Activated CD4-positive, alpha-beta T cell treated with anti-CD3 and anti-CD28 coated beads, Interleukin-2, amount 10 ng/mL, durations not matched to agents 24 days and 14 days (primary cell): ENCODE results near the gene ALDH3B2. TPM values are rescaled to one million over a fixed set of nuclear protein-coding genes. Genes with fewer than 3 reads are reported as not detected.
"Not testable (repeated sequence)": the region's sequence is repeated elsewhere in the genome, so short reads cannot be mapped to it uniquely, and the experiment has no call there.

Experiments used
- DNase-seq: peaks from one replicate; pipeline ENCODE4 v3.0.0; 2022
- H3K27ac Mint-ChIP-seq: one replicate; pipeline ENCODE4 v1.8.0; 2022; ENCODE audit warnings: mild to moderate bottlenecking, mixed read lengths
- H3K27me3 Mint-ChIP-seq: one replicate; pipeline ENCODE4 v1.8.0; 2022; ENCODE audit warnings: mixed read lengths
- H3K36me3 Mint-ChIP-seq: one replicate; pipeline ENCODE4 v1.8.0; 2022; ENCODE audit warnings: low read depth, mild to moderate bottlenecking, mixed read lengths
- H3K4me1 Mint-ChIP-seq: one replicate; pipeline ENCODE4 v1.8.0; 2021; ENCODE audit warnings: mixed read lengths
- H3K4me3 Mint-ChIP-seq: one replicate; pipeline ENCODE4 v1.8.0; 2022; ENCODE audit warnings: mild to moderate bottlenecking, moderate library complexity, mixed read lengths
- H3K9me3 Mint-ChIP-seq: one replicate; pipeline ENCODE4 v1.8.0; 2021; ENCODE audit warnings: mixed read lengths
- intact Hi-C: fragments of 100-400 bp; cut with micrococcal nuclease; formaldehyde crosslinking; loops from one replicate; pipeline ENCODE4 v1.15.1; 2023
- total RNA-seq: library from RNA; stranded (reverse); gene quantifications from 2 replicates; pipeline ENCODE4 v1.2.3, GENCODE V29; 2022

ALDH3B2 gene
- total RNA-seq, 1 donor from 2014 or later = not detected

GRCh38 chr11:67697846-67698245 is 23.4 kb upstream of the ALDH3B2 start:
- DNase-seq = no peak
- H3K27me3 Mint-ChIP-seq = peaks cover 10% of the 10 kb centered on the region
- H3K36me3 Mint-ChIP-seq = no peaks in the 10 kb centered on the region
- H3K9me3 Mint-ChIP-seq = no peaks in the 10 kb centered on the region
- no peaks in the 10 kb centered on the region for H3K4me1 Mint-ChIP-seq
- no peak overlapping the region for H3K4me3 Mint-ChIP-seq
- intact Hi-C loops = no loop called here
- H3K27ac Mint-ChIP-seq = no peak overlapping the region

DNA sequence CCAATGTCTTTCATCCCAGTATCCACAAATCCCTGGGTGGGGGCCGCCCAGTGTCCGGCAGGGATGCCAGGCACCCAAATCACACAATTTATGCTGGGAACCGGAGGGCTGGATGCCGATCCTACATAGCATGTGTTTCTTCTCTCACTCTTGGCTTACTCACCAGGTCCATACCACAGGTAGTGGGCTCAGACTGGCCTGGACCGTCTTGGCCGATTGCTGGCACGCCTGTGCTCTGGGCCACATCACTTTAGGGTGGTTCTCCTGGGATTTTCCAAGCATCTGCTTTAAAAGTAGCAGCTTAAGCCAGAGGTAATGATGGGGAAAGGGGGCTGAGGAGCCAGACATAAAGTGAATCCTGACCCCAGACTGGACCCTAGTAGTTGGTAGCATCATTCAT is 22.6 kb upstream of the ALDH3B2 start:
- no peaks in the 10 kb centered on the region for H3K9me3 Mint-ChIP-seq
- intact Hi-C loops = no loop called here
- H3K4me1 Mint-ChIP-seq = no peaks in the 10 kb centered on the region
- no peaks in the 10 kb centered on the region for H3K36me3 Mint-ChIP-seq
- H3K27me3 Mint-ChIP-seq = peaks cover 14% of the 10 kb centered on the region
- DNase-seq = no peak
- no peak overlapping the region for H3K4me3 Mint-ChIP-seq
- H3K27ac Mint-ChIP-seq = no peak overlapping the region

DNA sequence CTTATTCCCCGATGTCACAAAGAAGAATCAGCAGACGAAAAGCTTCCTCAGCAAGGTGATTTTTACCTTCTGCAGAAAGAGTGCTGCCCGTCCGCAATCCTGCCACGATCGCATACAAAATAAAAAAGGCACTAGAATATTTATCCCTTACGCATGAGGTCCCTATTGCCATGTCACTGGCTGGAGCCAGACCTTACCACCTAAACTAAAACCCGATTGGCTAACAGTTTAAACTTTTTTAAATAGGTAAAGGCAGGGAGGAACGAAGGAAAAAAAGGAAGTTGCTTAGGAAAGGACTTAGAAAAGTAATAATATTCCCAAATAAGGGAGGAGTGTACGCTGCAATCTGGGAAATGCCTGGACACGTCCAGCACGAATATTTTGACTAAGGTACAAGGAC is 21.2 kb upstream of the ALDH3B2 start:
- H3K4me1 Mint-ChIP-seq = no peaks in the 10 kb centered on the region
- no peak overlapping the region for H3K4me3 Mint-ChIP-seq
- no peak for DNase-seq
- no peak overlapping the region for H3K27ac Mint-ChIP-seq
- H3K9me3 Mint-ChIP-seq = no peaks in the 10 kb centered on the region
- no peaks in the 10 kb centered on the region for H3K36me3 Mint-ChIP-seq
- intact Hi-C loops = no loop called here
- H3K27me3 Mint-ChIP-seq = peaks cover 20% of the 10 kb centered on the region

GRCh38 chr11:67694875-67695555 is 20.6 kb upstream of the ALDH3B2 start:
- peaks cover 24% of the 10 kb centered on the region for H3K27me3 Mint-ChIP-seq
- H3K4me1 Mint-ChIP-seq = no peaks in the 10 kb centered on the region
- H3K27ac Mint-ChIP-seq = no peak overlapping the region
- intact Hi-C loops = no loop called here
- no peaks in the 10 kb centered on the region for H3K36me3 Mint-ChIP-seq
- H3K4me3 Mint-ChIP-seq = no peak overlapping the region
- no peak for DNase-seq
- H3K9me3 Mint-ChIP-seq = no peaks in the 10 kb centered on the region

DNA sequence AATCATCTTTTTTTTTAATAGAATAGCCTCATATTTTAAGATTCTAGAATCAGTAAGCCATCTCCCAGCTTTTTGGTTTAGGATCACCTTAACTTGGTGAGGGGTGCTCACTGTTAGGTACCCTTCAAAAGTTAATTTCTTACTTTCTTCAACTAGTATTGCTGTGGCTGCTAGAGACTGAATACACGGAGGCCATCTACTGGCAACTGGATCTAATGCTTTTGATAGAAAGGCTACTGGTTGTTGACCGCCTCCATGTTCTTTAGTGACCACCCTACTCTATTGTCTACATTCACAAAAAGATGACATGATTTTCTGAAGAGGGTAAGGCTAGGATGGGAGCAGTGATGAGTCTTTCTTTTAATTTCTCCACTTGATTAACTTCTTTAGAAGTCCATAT is 16.7 kb upstream of the ALDH3B2 start:
- peaks cover 1% of the 10 kb centered on the region for H3K4me1 Mint-ChIP-seq
- no peak overlapping the region for H3K4me3 Mint-ChIP-seq
- intact Hi-C loops = no loop called here
- no peaks in the 10 kb centered on the region for H3K36me3 Mint-ChIP-seq
- no peak overlapping the region for H3K27ac Mint-ChIP-seq
- DNase-seq = no peak
- H3K27me3 Mint-ChIP-seq = peaks cover 37% of the 10 kb centered on the region
- H3K9me3 Mint-ChIP-seq = no peaks in the 10 kb centered on the region

DNA sequence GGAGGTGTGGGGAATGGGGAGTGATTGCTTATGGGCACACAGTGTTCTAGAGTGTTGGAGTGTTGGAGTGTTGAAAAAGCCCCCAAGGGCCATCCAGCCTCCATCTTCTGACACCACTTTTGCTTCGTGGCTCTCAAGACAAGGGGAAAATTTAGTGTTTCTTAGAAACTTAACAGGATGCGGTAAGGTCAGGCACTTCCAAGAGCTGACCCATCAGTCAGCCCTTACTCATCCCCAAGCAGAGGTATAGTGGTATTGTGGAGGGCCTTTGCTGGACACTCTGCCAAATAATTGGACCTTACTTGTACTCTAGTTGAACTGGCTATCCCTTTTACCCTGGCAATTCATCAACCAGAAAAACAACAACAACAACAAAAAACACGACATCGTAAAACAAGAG is 14.8 kb upstream of the ALDH3B2 start:
- H3K27me3 Mint-ChIP-seq = peaks cover 44% of the 10 kb centered on the region
- no peak overlapping the region for H3K27ac Mint-ChIP-seq
- H3K36me3 Mint-ChIP-seq = no peaks in the 10 kb centered on the region
- DNase-seq = no peak
- intact Hi-C loops = no loop called here
- no peaks in the 10 kb centered on the region for H3K9me3 Mint-ChIP-seq
- no peak overlapping the region for H3K4me3 Mint-ChIP-seq
- peaks cover 1% of the 10 kb centered on the region for H3K4me1 Mint-ChIP-seq

DNA sequence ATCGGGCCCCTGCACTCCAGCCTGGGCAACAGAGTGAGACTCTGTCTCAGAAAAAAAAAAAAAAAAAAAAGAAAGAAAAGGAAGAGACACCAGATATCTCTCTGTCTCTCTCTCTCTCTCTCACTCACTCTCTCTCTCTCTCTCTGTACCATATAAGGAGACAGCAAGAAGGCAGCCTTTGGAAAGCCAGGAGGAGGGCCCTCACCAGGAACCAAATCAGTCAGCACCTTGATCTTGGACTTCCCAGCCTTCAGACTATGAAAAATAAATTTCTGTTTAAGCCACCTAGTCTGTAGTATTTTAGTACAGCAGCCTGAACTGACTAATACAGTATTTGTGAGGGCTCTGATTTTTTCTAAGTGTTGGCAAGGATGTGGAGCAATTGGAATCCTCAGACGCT is 13.6 kb upstream of the ALDH3B2 start:
- Mint-ChIP-seq H3K36me3 (no peaks in the 10 kb centered on the region), H3K9me3 (no peaks in the 10 kb centered on the region), H3K4me3 (no peak overlapping the region), H3K27ac (no peak overlapping the region), H3K4me1 (peaks cover 1% of the 10 kb centered on the region), H3K27me3 (peaks cover 44% of the 10 kb centered on the region)
- no peak for DNase-seq
- intact Hi-C loops = no loop called here

GRCh38 chr11:67685641-67686332 is 11.4 kb upstream of the ALDH3B2 start:
- intact Hi-C loops = not testable (repeated sequence)
- peaks cover 28% of the 10 kb centered on the region for H3K27me3 Mint-ChIP-seq

DNA sequence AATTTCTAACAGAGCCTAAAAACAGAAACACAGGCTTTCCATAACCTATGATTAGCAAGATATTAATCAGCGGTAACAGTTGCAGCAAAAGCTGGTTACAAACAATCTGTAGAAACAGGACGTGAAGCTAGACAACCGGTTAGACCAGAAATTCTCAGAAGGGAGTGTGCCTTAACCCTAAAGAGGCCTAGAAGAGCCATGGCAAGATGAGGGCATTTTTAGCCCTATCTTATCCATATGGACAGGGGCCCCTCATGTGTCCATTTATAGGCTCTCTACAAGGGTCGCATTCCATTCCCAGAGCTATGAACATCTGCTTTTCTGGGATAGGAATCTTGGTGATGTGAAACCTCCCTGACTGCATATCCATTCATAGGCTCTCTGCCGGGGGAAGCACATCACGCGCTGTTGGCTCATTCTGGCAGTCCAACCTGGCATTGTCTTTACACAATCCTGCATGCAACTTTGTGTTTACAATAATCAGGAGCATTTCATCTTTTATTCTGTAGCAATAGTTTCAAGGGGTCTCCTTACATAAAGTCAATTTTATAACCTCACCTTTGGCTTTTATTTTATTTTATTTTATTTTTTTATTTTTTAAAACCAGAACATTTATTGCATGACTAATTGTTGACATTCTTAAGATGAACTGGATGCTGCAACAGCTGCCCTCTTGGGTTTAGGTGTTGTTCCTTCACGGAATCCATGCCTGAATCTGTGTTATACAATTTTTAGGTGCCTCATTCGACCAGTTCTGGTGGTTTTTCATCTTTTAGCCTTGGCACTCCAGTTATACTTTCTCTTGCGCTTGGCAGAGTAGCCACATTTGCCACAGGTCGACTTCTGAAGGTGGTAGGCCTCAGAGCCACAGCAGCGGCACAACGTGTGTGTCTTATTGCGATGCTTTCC is 8.0 kb upstream of the ALDH3B2 start:
- H3K9me3 Mint-ChIP-seq, H3K27ac Mint-ChIP-seq, H3K36me3 Mint-ChIP-seq, intact Hi-C loops, H3K4me3 Mint-ChIP-seq, DNase-seq, H3K4me1 Mint-ChIP-seq: not testable (repeated sequence)
- H3K27me3 Mint-ChIP-seq = peaks cover 21% of the 10 kb centered on the region

More at GRCh38 chr11:67685641-67686332, 11.4 kb upstream of the ALDH3B2 start:
- not testable (repeated sequence) for H3K4me3 Mint-ChIP-seq, DNase-seq, H3K4me1 Mint-ChIP-seq, H3K27ac Mint-ChIP-seq, H3K36me3 Mint-ChIP-seq, H3K9me3 Mint-ChIP-seq

GRCh38 chr11:67680696-67681470 is 6.5 kb upstream of the ALDH3B2 start:
- Mint-ChIP-seq H3K9me3 (no peaks in the 10 kb centered on the region), H3K36me3 (no peaks in the 10 kb centered on the region), H3K27me3 (peaks cover 17% of the 10 kb centered on the region), H3K27ac (no peak overlapping the region), H3K4me1 (no peaks in the 10 kb centered on the region), H3K4me3 (no peak overlapping the region)
- no peak for DNase-seq
- intact Hi-C loops = no loop called here

- intact Hi-C loops = no loop called here
- Mint-ChIP-seq H3K27me3 (peaks cover 11% of the 10 kb centered on the region), H3K4me1 (no peaks in the 10 kb centered on the region), H3K4me3 (no peak overlapping the region), H3K27ac (no peak overlapping the region), H3K36me3 (no peaks in the 10 kb centered on the region), H3K9me3 (no peaks in the 10 kb centered on the region)
- no peak for DNase-seq
Measured at GRCh38 chr11:67675058-67675747, 780 bp upstream of the ALDH3B2 start.

GRCh38 chr11:67673902-67674301 is 521 bp downstream of the ALDH3B2 start:
- DNase-seq = no peak
- H3K27ac Mint-ChIP-seq = no peak overlapping the region
- H3K36me3 Mint-ChIP-seq = no peaks in the 10 kb centered on the region
- peaks cover 11% of the 10 kb centered on the region for H3K27me3 Mint-ChIP-seq
- intact Hi-C loops = no loop called here
- H3K9me3 Mint-ChIP-seq = no peaks in the 10 kb centered on the region
- H3K4me3 Mint-ChIP-seq = no peak overlapping the region
- H3K4me1 Mint-ChIP-seq = no peaks in the 10 kb centered on the region

DNA sequence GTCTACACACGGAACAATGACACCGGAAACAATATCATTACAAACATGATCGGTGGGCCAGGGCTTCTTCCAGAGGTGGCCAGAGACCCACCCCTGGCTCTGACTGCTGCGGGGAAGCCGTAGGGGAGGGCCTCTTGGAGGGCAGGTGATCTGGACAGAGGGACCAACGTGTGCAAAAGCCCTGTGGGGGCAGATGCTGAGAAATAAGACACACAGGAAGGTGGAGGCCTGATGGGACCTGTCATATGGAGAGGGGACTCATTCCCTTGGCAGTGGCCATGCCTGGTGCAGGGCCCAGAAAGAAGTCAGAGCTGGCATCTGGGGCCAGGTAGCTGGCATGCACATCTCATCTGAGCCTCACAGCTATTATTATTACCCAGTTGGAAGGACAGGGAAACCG is 1.1 kb downstream of the ALDH3B2 start:
- Mint-ChIP-seq H3K9me3 (no peaks in the 10 kb centered on the region), H3K27me3 (peaks cover 11% of the 10 kb centered on the region), H3K4me3 (no peak overlapping the region), H3K27ac (no peak overlapping the region), H3K4me1 (no peaks in the 10 kb centered on the region), H3K36me3 (no peaks in the 10 kb centered on the region)
- no peak for DNase-seq
- intact Hi-C loops = no loop called here
